SK-N-MC (cell line): Measurements from ENCODE around the gene REC8.

Experiments
- EZH2 ChIP-seq: fragments of 200-600 bp; sonication (generic); IDR thresholded peaks from one replicate; pipeline ENCODE4 v1.6.1; 2017; ENCODE audit warnings: antibody characterized with exemption
- FOXP2 ChIP-seq: optimal IDR thresholded peaks from 2 replicates; pipeline ENCODE3; 2011; ENCODE audit warnings: mild to moderate bottlenecking, moderate library complexity; ENCODE audit not compliant: insufficient read depth; ENCODE audit errors: extremely low read length, control extremely low read depth
- POLR2AphosphoS5 ChIP-seq: IDR thresholded peaks from 2 replicates; pipeline ENCODE4 v1.6.1; 2012; ENCODE audit warnings: mild to moderate bottlenecking, low read depth, low read length, borderline replicate concordance

- TF ChIP-seq EZH2 (no peak), POLR2AphosphoS5 (no peak), FOXP2 (no peak)
These were observed 26.0 kb upstream of the REC8 start for GRCh38 chr14:24145690-24146452.
